Endothelial cell of umbilical vein (primary cell): ENCODE results near the gene DHX29. TPM values are rescaled to one million over a fixed set of nuclear protein-coding genes. Genes with fewer than 3 reads are reported as not detected.

ENCODE experiments used
- BruUV-seq: library from RNA; stranded (reverse); fragments of 400-500 nt; replicated peaks from 2 replicates; lab custom pipeline; 2021; lab: Mats Ljungman, UMichigan
- CTCF ChIA-PET: fragments of 300-600, 350-600 bp; sonication (Branson Sonifier 250); formaldehyde crosslinking; loops from one replicate; lab custom pipeline; 2021; ENCODE audit warnings: antibody characterized with exemption, inconsistent platforms; lab: Charles Lee
- POLR2A ChIA-PET: fragments of 300-600, 350-600 bp; sonication (Branson Sonifier 250); formaldehyde crosslinking; loops from one replicate; lab custom pipeline; 2021; ENCODE audit warnings: antibody characterized with exemption, inconsistent platforms; lab: Charles Lee
- DNase-seq: peaks from one replicate; pipeline ENCODE4 v3.0.0-alpha.2; 2011; ENCODE audit warnings: low read depth, low spot score
- FAIRE-seq: peaks from 2 replicates; lab custom pipeline; 2011; peaks lifted over from hg19 to GRCh38; lab: Jason Lieb, UNC
- H2AFZ ChIP-seq: 2 replicates; pipeline ENCODE4 v1.6.0; 2012; ENCODE audit warnings: low read depth, low read length, control low read depth, inconsistent platforms
- H3K27ac ChIP-seq: 2 replicates; pipeline ENCODE4 v1.5.1; 2011; ENCODE audit warnings: low read depth, mild to moderate bottlenecking, control low read depth, low read length, moderate library complexity; ENCODE audit not compliant: insufficient read depth
- H3K27me3 ChIP-seq, 2 experiments: 2 replicates each; pipeline versions ENCODE4 v1.6.0 to v1.6.1; 2011; ENCODE audit warnings: low read length in 2 of 2, mixed read lengths in 1 of 2; ENCODE audit not compliant: control insufficient read depth in 2 of 2, insufficient read depth in 2 of 2
- H3K36me3 ChIP-seq, 2 experiments: 2 replicates in 1 of 2; 3 replicates in 1 of 2; pipeline ENCODE4 v1.5.1; 2011; ENCODE audit warnings: low read length in 2 of 2, mild to moderate bottlenecking in 1 of 2, moderate library complexity in 1 of 2; ENCODE audit not compliant: control insufficient read depth in 2 of 2, insufficient read depth in 2 of 2; ENCODE audit errors: extremely low read depth in 1 of 2
- H3K4me1 ChIP-seq: 3 replicates; pipeline ENCODE4 v1.5.1; 2011; ENCODE audit warnings: mild to moderate bottlenecking, low read length; ENCODE audit not compliant: control insufficient read depth, insufficient read depth; ENCODE audit errors: extremely low read depth
- H3K4me2 ChIP-seq: 2 replicates; pipeline ENCODE4 v1.6.1; 2011; ENCODE audit warnings: low read length, control low read depth, mixed read lengths; ENCODE audit not compliant: insufficient read depth
- H3K4me3 ChIP-seq, 3 experiments: fragments of 200-600 bp in 1 of 3; sonication (generic), shearing (Covaris generic) in 1 of 3; replicated peaks in 1 of 3; 2 replicates each; pipeline ENCODE4 v1.5.1; 2011 to 2016; ENCODE audit warnings: control low read depth in 3 of 3, low read length in 3 of 3, mild to moderate bottlenecking in 2 of 3, inconsistent platforms in 1 of 3, low read depth in 1 of 3, moderate library complexity in 1 of 3; ENCODE audit not compliant: insufficient read depth in 1 of 3
- H3K79me2 ChIP-seq: 2 replicates; pipeline ENCODE4 v1.6.0; 2012; ENCODE audit warnings: low read length, inconsistent platforms; ENCODE audit not compliant: control insufficient read depth, insufficient read depth
- H3K9ac ChIP-seq: replicated peaks from 2 replicates; pipeline ENCODE3; 2011; ENCODE audit warnings: low read length, control low read depth; ENCODE audit not compliant: insufficient read depth; ENCODE audit errors: extremely low read depth
- H3K9me1 ChIP-seq: replicated peaks from 3 replicates; pipeline ENCODE4 v1.6.0; 2011; ENCODE audit warnings: mild to moderate bottlenecking, low read length; ENCODE audit not compliant: control insufficient read depth, insufficient read depth; ENCODE audit errors: extremely low read depth
- H3K9me3 ChIP-seq: replicated peaks from 2 replicates; pipeline ENCODE4 v1.5.1; 2012; ENCODE audit warnings: low read length, inconsistent platforms; ENCODE audit not compliant: control insufficient read depth, insufficient read depth
- H4K20me1 ChIP-seq: replicated peaks from 2 replicates; pipeline ENCODE3; 2011; ENCODE audit warnings: mild to moderate bottlenecking, low read length; ENCODE audit not compliant: control insufficient read depth, insufficient read depth; ENCODE audit errors: extremely low read depth
- EZH2 ChIP-seq: IDR thresholded peaks from 2 replicates; pipeline ENCODE4 v1.6.1; 2012; ENCODE audit warnings: borderline replicate concordance, low read depth, mild to moderate bottlenecking, moderate library complexity, low read length, inconsistent platforms; ENCODE audit not compliant: severe bottlenecking
- FOS ChIP-seq: IDR thresholded peaks from 2 replicates; pipeline ENCODE4 v1.6.1; 2011; ENCODE audit warnings: mild to moderate bottlenecking, low read length, moderate library complexity, borderline replicate concordance; ENCODE audit not compliant: insufficient read depth
- JUN ChIP-seq: IDR thresholded peaks from 2 replicates; pipeline ENCODE4 v1.6.1; 2011; ENCODE audit warnings: borderline replicate concordance, low read depth; ENCODE audit not compliant: insufficient read length, insufficient read depth
- MAX ChIP-seq: IDR thresholded peaks from 2 replicates; pipeline ENCODE4 v1.6.1; 2011; ENCODE audit not compliant: insufficient read depth, insufficient read length
- MYC ChIP-seq: IDR thresholded peaks from one replicate; pipeline ENCODE4 v1.6.1; 2011; ENCODE audit warnings: mild to moderate bottlenecking, low read depth, low read length
- POLR2A ChIP-seq: IDR thresholded peaks from 2 replicates; pipeline ENCODE4 v1.6.1; 2012; ENCODE audit warnings: low read depth, mild to moderate bottlenecking, control low read depth, low read length
- POLR2AphosphoS5 ChIP-seq: IDR thresholded peaks from 2 replicates; pipeline ENCODE4 v1.6.1; 2012; ENCODE audit warnings: low read depth, mild to moderate bottlenecking, control low read depth, low read length, moderate library complexity; ENCODE audit not compliant: insufficient read depth
- dilution Hi-C: fragments of 300-500 bp; cut with MboI; formaldehyde crosslinking; loops from one replicate; pipeline ENCODE4 v1.15.0; 2019; ENCODE audit warnings: low sequenced_read_pairs; ENCODE audit not compliant: extremely low pct_ligation_motif_present
- intact Hi-C: fragments of 100-400 bp; cut with micrococcal nuclease; formaldehyde crosslinking; loops from one replicate; pipeline ENCODE4 v1.10.0; 2022
- polyA plus RNA-seq, 4 experiments: library from polyadenylated mRNA; depleted of rRNA in 3 of 4; stranded (reverse) in 3 of 4; unstranded in 1 of 4; fragments of >200 nt; gene quantifications; 2 replicates each; pipeline versions ENCODE4 v1.2.1 to v1.2.3, GENCODE V29; 2011 to 2012; ENCODE audit warnings: missing spikeins in 1 of 4
- total RNA-seq: library from RNA; stranded (reverse); gene quantifications from 2 replicates; pipeline ENCODE4 v1.2.3, GENCODE V29; 2021

The DHX29 gene
- total and polyA plus RNA-seq, 2 donors (not counting 3 experiments of a cell fraction or from before 2014, with no cell fraction given) = 4.7 to 32.8 TPM

- DNase-seq = peak; percentile 49
- TF ChIP-seq MAX (no peak), MYC (no peak), POLR2AphosphoS5 (no peak), JUN (no peak), EZH2 (no peak), POLR2A (peak; percentile 5), FOS (no peak)
- CTCF ChIA-PET = interaction anchor here (0.9 to 1.2 kb wide), 5 partner anchors 37 to 134 kb away, joined by 3 read pairs; partner anchors contain the start of gene CDC20B
Measured at GRCh38 chr5:55306641-55307382, 682 bp downstream of the DHX29 start.

More at GRCh38 chr5:55306641-55307382, 682 bp downstream of the DHX29 start:
- Histone ChIP-seq H3K9me1 (no peaks in the 10 kb centered on the region), H3K27me3 (no peaks in the 10 kb centered on the region), H3K4me2 (peak overlapping the region; percentile 80), H2AFZ (peak overlapping the region; percentile 55), H3K79me2 (peaks cover 83% of the 10 kb centered on the region), H3K36me3 (no peaks in the 10 kb centered on the region), H4K20me1 (peaks cover 3% of the 10 kb centered on the region), H3K4me3 (peak overlapping the region; percentile 77 to 99 (median 81)), H3K4me1 (peaks cover 45% of the 10 kb centered on the region), H3K27ac (peak overlapping the region; percentile 82), H3K9me3 (peaks cover 2% of the 10 kb centered on the region), H3K9ac (peak overlapping the region; percentile 97)
- FAIRE-seq = no peak
- dilution Hi-C loops = no loop called here
- POLR2A ChIA-PET = interaction anchor here (0.7 to 1.1 kb wide), 3 partner anchors 43 to 791 kb away, joined by 3 read pairs; no protein-coding TSS in a partner anchor
- TSS peak; percentile 35 for BruUV-seq
- intact Hi-C loops = loop anchor here (2.0 to 5.0 kb wide), 3 partner anchors 75 to 400 kb away; partner anchors contain the start of genes CCNO and CDC20B
